NCI-H524 (cell line): Measurements from ENCODE around the gene FAM13C.
"Not testable (repeated sequence)": the region's sequence is repeated elsewhere in the genome, so short reads cannot be mapped to it uniquely, and the experiment has no call there.

Source experiments
- DNase-seq, 2 experiments: peaks; one replicate each; lab custom pipeline; 2025; lab: John Stamatoyannopoulos, UW

The FAM13C gene

GRCh38 chr10:59276919-59277318 is 85.4 kb downstream of the FAM13C start:
- no peak for DNase-seq

- DNase-seq, result no peak
These were observed 86.2 kb downstream of the FAM13C start for GRCh38 chr10:59276133-59276532.

GRCh38 chr10:59273445-59273844 is 88.9 kb downstream of the FAM13C start:
- DNase-seq, result no peak

- peak in 1 of 2 experiments; percentile 0 for DNase-seq
These were observed 90.3 kb downstream of the FAM13C start for GRCh38 chr10:59272061-59272460.

- DNase-seq, result peak in 1 of 2 experiments; percentile 40
These were observed 91.2 kb downstream of the FAM13C start for GRCh38 chr10:59271160-59271559.

GRCh38 chr10:59270492-59270891 is 91.9 kb downstream of the FAM13C start:
- no peak for DNase-seq

GRCh38 chr10:59269651-59270050 is 92.7 kb downstream of the FAM13C start:
- no peak for DNase-seq

- DNase-seq, result no peak
These were observed 93.9 kb downstream of the FAM13C start for GRCh38 chr10:59268460-59268859.

- DNase-seq, result no peak
These were observed 96.0 kb downstream of the FAM13C start for GRCh38 chr10:59266321-59266720.

- no peak for DNase-seq
These were observed 97.2 kb downstream of the FAM13C start for GRCh38 chr10:59265141-59265540.

GRCh38 chr10:59258890-59259289 is 103.5 kb downstream of the FAM13C start:
- no peak for DNase-seq

GRCh38 chr10:59257224-59257623 is 105.1 kb downstream of the FAM13C start:
- no peak for DNase-seq

- no peak for DNase-seq
These were observed 106.9 kb downstream of the FAM13C start for GRCh38 chr10:59255463-59255862.

- no peak for DNase-seq
These were observed 109.9 kb downstream of the FAM13C start for GRCh38 chr10:59252491-59252890.

- DNase-seq, result no peak
These were observed 116.7 kb downstream of the FAM13C start for GRCh38 chr10:59245686-59246085.

- DNase-seq, result no peak
These were observed 117.5 kb downstream of the FAM13C start for GRCh38 chr10:59244871-59245270.

GRCh38 chr10:59243611-59244195 is 118.6 kb downstream of the FAM13C start:
- DNase-seq, result no peak

- no peak for DNase-seq
These were observed 119.4 kb downstream of the FAM13C start for GRCh38 chr10:59242991-59243390.

GRCh38 chr10:59242057-59242456 is 120.3 kb downstream of the FAM13C start:
- no peak for DNase-seq

- DNase-seq, result no peak
These were observed 121.7 kb downstream of the FAM13C start for GRCh38 chr10:59240582-59241183.

- not testable (repeated sequence) for DNase-seq
These were observed 123.2 kb downstream of the FAM13C start for GRCh38 chr10:59239108-59239507.

- DNase-seq, result no peak
These were observed 124.6 kb downstream of the FAM13C start for GRCh38 chr10:59237775-59238174.

GRCh38 chr10:59236064-59236697 is 126.2 kb downstream of the FAM13C start:
- no peak for DNase-seq
